ENCODE data around the gene DUSP28. TPM values are rescaled to one million over a fixed set of nuclear protein-coding genes. Genes with fewer than 3 reads are reported as not detected.

DUSP28 gene
- total RNA-seq, 4 donors from 2014 or later: 3.0 to 5.3 (median 4.0) TPM

GRCh38 chr2:240586919-240587800 lies 27.0 kb downstream of the DUSP28 start:
- WGBS, 2 donors (ENCODE audit: low coverage in 1 of 2): 0% methylated on average over 1 of the region's 62 CpGs; no CpG with 5 or more reads in 1 of the 2 donors
- Histone ChIP-seq H3K9me3 (no peaks in the 10 kb centered on the region), H3K36me3 (peaks cover 0 to 30% of the 10 kb centered on the region in 2 donors), H3K27me3 (no peaks in the 10 kb centered on the region), H3K4me1 (peaks cover 0 to 60% (median 27%) of the 10 kb centered on the region in 3 donors), H3K27ac (peak overlapping the region; percentile 0 to 93 (median 91)), H3K4me3 (peak overlapping the region; percentile 55 to 70)
- peak; percentile 32 for ATAC-seq
- TF ChIP-seq EP300 (IDR thresholded peaks at IDR 0.05): no peak
- TF ChIP-seq POLR2A (IDR thresholded peaks at IDR 0.05): no peak
- TF ChIP-seq CTCF (IDR thresholded peaks at IDR 0.05): no peak
- TF ChIP-seq POLR2AphosphoS5 (IDR thresholded peaks at IDR 0.05): no peak

- Histone ChIP-seq H3K36me3 (peaks cover 0 to 40% of the 10 kb centered on the region in 2 donors), H3K4me1 (peaks cover 0 to 54% (median 27%) of the 10 kb centered on the region in 3 donors), H3K9me3 (no peaks in the 10 kb centered on the region), H3K4me3 (peak overlapping the region in 1 of 2 donors; percentile 70), H3K27me3 (no peaks in the 10 kb centered on the region), H3K27ac (no peak overlapping the region)
- ATAC-seq: no peak
- WGBS, 2 donors (ENCODE audit: low coverage in 1 of 2): 71% methylated on average over 4 to 10 of the region's 10 CpGs
- TF ChIP-seq EP300 (IDR thresholded peaks at IDR 0.05): no peak
- no peak for TF ChIP-seq POLR2AphosphoS5 (IDR thresholded peaks at IDR 0.05)
- no peak for TF ChIP-seq POLR2A (IDR thresholded peaks at IDR 0.05)
- TF ChIP-seq CTCF (IDR thresholded peaks at IDR 0.05): no peak
Measured at GRCh38 chr2:240588006-240588655, 28.0 kb downstream of the DUSP28 start.

GRCh38 chr2:240588669-240589068 lies 28.5 kb downstream of the DUSP28 start:
- Histone ChIP-seq H3K27ac (no peak overlapping the region), H3K9me3 (no peaks in the 10 kb centered on the region), H3K4me1 (peaks cover 0 to 54% (median 27%) of the 10 kb centered on the region in 3 donors), H3K36me3 (peaks cover 0 to 45% of the 10 kb centered on the region in 2 donors), H3K27me3 (no peaks in the 10 kb centered on the region), H3K4me3 (no peak overlapping the region)
- WGBS, 2 donors (ENCODE audit: low coverage in 1 of 2): 76 to 81% methylated on average over 4 of the region's 4 CpGs
- no peak for ATAC-seq
- no peak for TF ChIP-seq EP300 (IDR thresholded peaks at IDR 0.05)
- TF ChIP-seq CTCF (IDR thresholded peaks at IDR 0.05): no peak
- no peak for TF ChIP-seq POLR2A (IDR thresholded peaks at IDR 0.05)
- TF ChIP-seq POLR2AphosphoS5 (IDR thresholded peaks at IDR 0.05): no peak

GRCh38 chr2:240589375-240589774 lies 29.2 kb downstream of the DUSP28 start:
- TF ChIP-seq EP300 (IDR thresholded peaks at IDR 0.05): no peak
- no peak for TF ChIP-seq POLR2AphosphoS5 (IDR thresholded peaks at IDR 0.05)
- TF ChIP-seq CTCF (IDR thresholded peaks at IDR 0.05): no peak
- no peak for TF ChIP-seq POLR2A (IDR thresholded peaks at IDR 0.05)
- H3K36me3 ChIP-seq: peaks cover 0 to 52% of the 10 kb centered on the region in 2 donors
- no peaks in the 10 kb centered on the region for H3K27me3 ChIP-seq
- no peaks in the 10 kb centered on the region for H3K9me3 ChIP-seq
- H3K4me3 ChIP-seq: no peak overlapping the region
- ATAC-seq: no peak
- WGBS, 2 donors (ENCODE audit: low coverage in 1 of 2): 60 to 83% methylated on average over 3 to 4 of the region's 14 CpGs
- H3K27ac ChIP-seq: no peak overlapping the region
- peaks cover 0 to 54% (median 26%) of the 10 kb centered on the region in 3 donors for H3K4me1 ChIP-seq

All from gastroesophageal sphincter (tissue), 4 donors.